Activated effector memory CD4-positive, alpha-beta T cell treated with anti-CD3 and anti-CD28 coated beads, Interleukin-2, amount 50 U/mL, for 16 hours (primary cell): ENCODE results near the gene SLC25A28.

Source experiments
- DNase-seq: peaks from one replicate; pipeline ENCODE4 v3.0.0-alpha.2; 2020

The SLC25A28 gene

GRCh38 chr10:99619851-99620710 lies at the start of gene SLC25A28:
TSS of gene SLC25A28 (minus strand) at chr10:99620439. CDS start at chr10:99620335, 104 bp downstream.
- peak; percentile 97 for DNase-seq

- no peak for DNase-seq
Observed at GRCh38 chr10:99667108-99667751, 47.0 kb upstream of the SLC25A28 start.

GRCh38 chr10:99665304-99665703 lies 45.1 kb upstream of the SLC25A28 start:
- DNase-seq = no peak

- DNase-seq = no peak
Observed at GRCh38 chr10:99661377-99661763, 41.1 kb upstream of the SLC25A28 start.

- no peak for DNase-seq
Observed at GRCh38 chr10:99660662-99661376, 40.6 kb upstream of the SLC25A28 start.

- no peak for DNase-seq
Observed at GRCh38 chr10:99659868-99660366, 39.7 kb upstream of the SLC25A28 start.

- peak; percentile 96 for DNase-seq
Observed at GRCh38 chr10:99659031-99659867, 39.0 kb upstream of the SLC25A28 start, which contains the start of gene ENTPD7. TSS of gene ENTPD7 (plus strand) at chr10:99659509. CDS start at chr10:99659957, 448 bp downstream.

- peak; percentile 85 for DNase-seq
Observed at GRCh38 chr10:99658622-99659030, 38.4 kb upstream of the SLC25A28 start.

- no peak for DNase-seq
Observed at GRCh38 chr10:99656199-99657064, 36.2 kb upstream of the SLC25A28 start.

- no peak for DNase-seq
Observed at GRCh38 chr10:99654390-99655175, 34.3 kb upstream of the SLC25A28 start.

- no peak for DNase-seq
Observed at GRCh38 chr10:99652800-99653390, 32.7 kb upstream of the SLC25A28 start.

- DNase-seq = no peak
Observed at GRCh38 chr10:99648717-99649116, 28.5 kb upstream of the SLC25A28 start.

GRCh38 chr10:99647601-99648151 lies 27.4 kb upstream of the SLC25A28 start:
- no peak for DNase-seq

GRCh38 chr10:99633832-99634231 lies 13.6 kb upstream of the SLC25A28 start:
- no peak for DNase-seq

- no peak for DNase-seq
Observed at GRCh38 chr10:99631496-99631895, 11.3 kb upstream of the SLC25A28 start.

- no peak for DNase-seq
Observed at GRCh38 chr10:99630991-99631390, 10.8 kb upstream of the SLC25A28 start.

GRCh38 chr10:99630433-99630832 lies 10.2 kb upstream of the SLC25A28 start:
- DNase-seq = no peak

- no peak for DNase-seq
Observed at GRCh38 chr10:99629625-99629978, 9.4 kb upstream of the SLC25A28 start.

- no peak for DNase-seq
Observed at GRCh38 chr10:99628923-99629624, 8.8 kb upstream of the SLC25A28 start.
